ENCODE data around the gene FAM53B.

Gene FAM53B

DNA sequence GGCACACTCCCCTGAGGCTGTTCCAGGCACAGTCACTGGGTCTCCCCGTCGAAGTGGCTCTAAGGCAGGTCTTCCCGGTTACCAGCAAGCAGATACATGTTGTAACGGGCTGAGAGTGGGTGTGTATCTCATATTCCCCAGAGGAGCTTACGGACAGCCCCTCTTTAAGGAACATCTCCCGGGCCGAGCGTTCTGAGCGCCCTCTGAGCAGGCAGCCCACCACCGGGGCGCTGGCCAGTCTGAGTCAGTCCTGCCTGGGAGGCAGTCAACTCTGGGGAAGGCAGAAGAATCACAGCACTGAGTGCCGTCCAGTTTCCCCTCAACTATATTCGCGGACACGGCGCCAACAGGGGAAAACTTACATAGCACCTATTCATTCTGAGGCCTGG lies 165.2 kb downstream of the FAM53B start:
- Histone ChIP-seq H3K18ac (ENCODE audit: low read length) (no peak overlapping the region), H3K9me3 (ENCODE audit: insufficient read depth, low read depth, low read length) (no peaks in the 10 kb centered on the region), H4K12ac (ENCODE audit: low read depth, low read length) (no peak overlapping the region)

DNA sequence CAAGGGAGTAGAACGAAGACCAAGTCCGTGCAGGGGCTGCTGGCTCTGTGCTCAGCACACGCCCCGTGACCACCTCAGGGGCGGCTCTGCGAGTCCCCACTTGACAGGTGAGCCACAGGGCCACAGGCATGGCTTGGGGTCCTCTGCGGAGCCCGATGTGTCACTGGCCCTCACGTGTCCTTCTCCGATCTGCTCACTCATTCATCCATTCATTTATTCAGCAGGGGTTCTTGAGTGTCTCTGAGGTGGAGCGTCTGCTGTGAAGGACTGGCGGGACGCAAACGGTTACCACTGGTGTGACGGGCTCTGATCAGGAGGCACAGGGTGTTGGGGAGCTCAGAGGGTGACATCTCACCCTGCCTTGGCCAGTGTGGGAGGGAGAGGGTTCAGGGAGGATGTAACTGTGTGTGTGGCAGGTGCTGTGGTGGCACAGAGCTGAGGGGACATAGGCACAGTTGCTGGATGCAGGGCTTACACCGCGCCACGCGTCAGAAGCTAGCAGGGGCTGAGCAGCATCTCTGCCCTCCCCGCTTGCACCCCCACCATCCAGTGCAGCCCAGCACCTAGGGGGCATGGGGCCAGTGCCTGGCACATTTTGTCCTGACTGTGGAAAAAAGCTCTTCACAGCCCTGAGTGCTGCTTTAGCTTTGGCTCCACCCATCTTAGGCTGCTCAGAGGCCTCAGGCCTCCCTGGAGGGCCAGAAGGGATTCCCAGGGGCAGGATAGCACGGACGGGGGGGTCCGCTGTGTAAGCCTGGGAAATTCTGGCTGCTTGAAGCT lies 165.8 kb downstream of the FAM53B start:
- H3K4me2 ChIP-seq (ENCODE audit: low read length), result no peak overlapping the region
- H2BK120ac ChIP-seq (ENCODE audit: insufficient read depth, low read length, poor library complexity), result no peak overlapping the region
- H3K79me1 ChIP-seq (ENCODE audit: low read length), result no peaks in the 10 kb centered on the region
- no peak overlapping the region for H3K4ac ChIP-seq (ENCODE audit: low read depth, low read length)
- H4K91ac ChIP-seq (ENCODE audit: low read depth, low read length), result no peak overlapping the region
- H3K14ac ChIP-seq (ENCODE audit: low read length), result no peak overlapping the region
- DNase-seq, result no peak
- whole genome bisulfite sequencing (ENCODE audit: extremely low coverage, insufficient coverage, insufficient read length), result no CpG with 5 or more reads among the region's 23 CpGs
- no peak overlapping the region for H3K27ac ChIP-seq (ENCODE audit: low read depth, low read length)
- H3K79me2 ChIP-seq (ENCODE audit: control insufficient read depth, insufficient read depth, low read length, poor library complexity), result peaks cover 2% of the 10 kb centered on the region
- H3K9me3 ChIP-seq (ENCODE audit: insufficient read depth, low read depth, low read length), result no peaks in the 10 kb centered on the region
- H3K23ac ChIP-seq (ENCODE audit: low read length), result no peak overlapping the region
- H3K9ac ChIP-seq (ENCODE audit: low read length), result no peak overlapping the region
- H2BK12ac ChIP-seq (ENCODE audit: low read length), result no peak overlapping the region
- H2AFZ ChIP-seq (ENCODE audit: insufficient read depth, low read length, poor library complexity), result no peak overlapping the region
- H3K36me3 ChIP-seq (ENCODE audit: control insufficient read depth in 1 of 2, insufficient read depth in 2 of 2, low read length in 2 of 2), result no peaks in the 10 kb centered on the region
- no peak overlapping the region for H4K8ac ChIP-seq (ENCODE audit: low read depth, low read length)
- no peaks in the 10 kb centered on the region for H3K27me3 ChIP-seq (ENCODE audit: insufficient read depth, low read length)
- H4K12ac ChIP-seq (ENCODE audit: low read depth, low read length), result no peak overlapping the region
- H3K4me3 ChIP-seq (ENCODE audit: low read depth, low read length), result no peak overlapping the region
- no peak overlapping the region for H3K18ac ChIP-seq (ENCODE audit: low read length)
- no peak overlapping the region for H2BK5ac ChIP-seq (ENCODE audit: low read depth, low read length, poor library complexity)
- no peak overlapping the region for H2AK5ac ChIP-seq (ENCODE audit: low read length)
- no peaks in the 10 kb centered on the region for H3K4me1 ChIP-seq (ENCODE audit: control insufficient read depth in 1 of 2, insufficient read depth in 2 of 2, low read length in 2 of 2)

More for the DNA sequence above, 165.2 kb downstream of the FAM53B start:
- Histone ChIP-seq H3K14ac (ENCODE audit: low read length) (no peak overlapping the region), H4K91ac (ENCODE audit: low read depth, low read length) (no peak overlapping the region), H3K23ac (ENCODE audit: low read length) (no peak overlapping the region), H3K27me3 (ENCODE audit: insufficient read depth, low read length) (no peaks in the 10 kb centered on the region), H3K4me1 (ENCODE audit: control insufficient read depth in 1 of 2, insufficient read depth in 2 of 2, low read length in 2 of 2) (no peaks in the 10 kb centered on the region), H4K8ac (ENCODE audit: low read depth, low read length) (no peak overlapping the region), H3K27ac (ENCODE audit: low read depth, low read length) (no peak overlapping the region), H3K79me1 (ENCODE audit: low read length) (no peaks in the 10 kb centered on the region), H3K9ac (ENCODE audit: low read length) (no peak overlapping the region), H2AFZ (ENCODE audit: insufficient read depth, low read length, poor library complexity) (no peak overlapping the region), H3K79me2 (ENCODE audit: control insufficient read depth, insufficient read depth, low read length, poor library complexity) (peaks cover 2% of the 10 kb centered on the region), H3K36me3 (ENCODE audit: control insufficient read depth in 1 of 2, insufficient read depth in 2 of 2, low read length in 2 of 2) (no peaks in the 10 kb centered on the region), H2BK5ac (ENCODE audit: low read depth, low read length, poor library complexity) (no peak overlapping the region), H2BK120ac (ENCODE audit: insufficient read depth, low read length, poor library complexity) (no peak overlapping the region), H3K4ac (ENCODE audit: low read depth, low read length) (no peak overlapping the region), H3K4me3 (ENCODE audit: low read depth, low read length) (no peak overlapping the region), H3K4me2 (ENCODE audit: low read length) (no peak overlapping the region), H2BK12ac (ENCODE audit: low read length) (no peak overlapping the region), H2AK5ac (ENCODE audit: low read length) (no peak overlapping the region)
- WGBS (ENCODE audit: extremely low coverage, insufficient coverage, insufficient read length), result no CpG with 5 or more reads among the region's 16 CpGs
- no peak for DNase-seq

DNA sequence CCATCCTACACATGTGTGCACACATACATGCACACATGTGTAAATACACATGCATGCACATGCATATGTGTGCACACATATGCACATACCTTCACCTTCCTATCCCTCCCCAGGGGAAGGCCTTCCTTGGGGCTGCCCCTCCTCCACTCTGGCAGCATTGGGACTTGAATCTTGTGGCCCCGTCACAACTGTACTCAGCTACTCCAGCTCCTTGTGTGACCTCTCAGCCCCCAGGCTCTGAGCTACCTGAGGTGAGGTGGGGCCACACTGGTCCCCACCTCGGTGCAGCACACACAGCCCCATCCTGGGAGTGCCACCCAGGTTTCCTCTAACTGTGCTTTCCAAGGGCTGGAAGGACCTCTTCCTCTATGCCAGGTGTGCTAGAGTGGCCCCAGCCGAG lies 166.5 kb downstream of the FAM53B start:
- Histone ChIP-seq H3K9me3 (ENCODE audit: insufficient read depth, low read depth, low read length) (no peaks in the 10 kb centered on the region), H3K4me3 (ENCODE audit: low read depth, low read length) (no peak overlapping the region), H3K4ac (ENCODE audit: low read depth, low read length) (no peak overlapping the region), H3K27me3 (ENCODE audit: insufficient read depth, low read length) (no peaks in the 10 kb centered on the region), H4K91ac (ENCODE audit: low read depth, low read length) (no peak overlapping the region), H2BK12ac (ENCODE audit: low read length) (no peak overlapping the region), H2BK5ac (ENCODE audit: low read depth, low read length, poor library complexity) (no peak overlapping the region), H2BK120ac (ENCODE audit: insufficient read depth, low read length, poor library complexity) (no peak overlapping the region), H3K4me1 (ENCODE audit: control insufficient read depth in 1 of 2, insufficient read depth in 2 of 2, low read length in 2 of 2) (no peaks in the 10 kb centered on the region), H3K18ac (ENCODE audit: low read length) (no peak overlapping the region), H3K4me2 (ENCODE audit: low read length) (no peak overlapping the region), H3K79me1 (ENCODE audit: low read length) (no peaks in the 10 kb centered on the region), H3K79me2 (ENCODE audit: control insufficient read depth, insufficient read depth, low read length, poor library complexity) (peaks cover 2% of the 10 kb centered on the region), H3K14ac (ENCODE audit: low read length) (no peak overlapping the region), H3K27ac (ENCODE audit: low read depth, low read length) (no peak overlapping the region), H3K9ac (ENCODE audit: low read length) (no peak overlapping the region), H4K8ac (ENCODE audit: low read depth, low read length) (no peak overlapping the region), H3K23ac (ENCODE audit: low read length) (no peak overlapping the region), H2AK5ac (ENCODE audit: low read length) (no peak overlapping the region), H3K36me3 (ENCODE audit: control insufficient read depth in 1 of 2, insufficient read depth in 2 of 2, low read length in 2 of 2) (no peaks in the 10 kb centered on the region), H2AFZ (ENCODE audit: insufficient read depth, low read length, poor library complexity) (no peak overlapping the region), H4K12ac (ENCODE audit: low read depth, low read length) (no peak overlapping the region)
- DNase-seq, result no peak
- WGBS (ENCODE audit: extremely low coverage, insufficient coverage, insufficient read length), result no CpG with 5 or more reads among the region's 3 CpGs

DNA sequence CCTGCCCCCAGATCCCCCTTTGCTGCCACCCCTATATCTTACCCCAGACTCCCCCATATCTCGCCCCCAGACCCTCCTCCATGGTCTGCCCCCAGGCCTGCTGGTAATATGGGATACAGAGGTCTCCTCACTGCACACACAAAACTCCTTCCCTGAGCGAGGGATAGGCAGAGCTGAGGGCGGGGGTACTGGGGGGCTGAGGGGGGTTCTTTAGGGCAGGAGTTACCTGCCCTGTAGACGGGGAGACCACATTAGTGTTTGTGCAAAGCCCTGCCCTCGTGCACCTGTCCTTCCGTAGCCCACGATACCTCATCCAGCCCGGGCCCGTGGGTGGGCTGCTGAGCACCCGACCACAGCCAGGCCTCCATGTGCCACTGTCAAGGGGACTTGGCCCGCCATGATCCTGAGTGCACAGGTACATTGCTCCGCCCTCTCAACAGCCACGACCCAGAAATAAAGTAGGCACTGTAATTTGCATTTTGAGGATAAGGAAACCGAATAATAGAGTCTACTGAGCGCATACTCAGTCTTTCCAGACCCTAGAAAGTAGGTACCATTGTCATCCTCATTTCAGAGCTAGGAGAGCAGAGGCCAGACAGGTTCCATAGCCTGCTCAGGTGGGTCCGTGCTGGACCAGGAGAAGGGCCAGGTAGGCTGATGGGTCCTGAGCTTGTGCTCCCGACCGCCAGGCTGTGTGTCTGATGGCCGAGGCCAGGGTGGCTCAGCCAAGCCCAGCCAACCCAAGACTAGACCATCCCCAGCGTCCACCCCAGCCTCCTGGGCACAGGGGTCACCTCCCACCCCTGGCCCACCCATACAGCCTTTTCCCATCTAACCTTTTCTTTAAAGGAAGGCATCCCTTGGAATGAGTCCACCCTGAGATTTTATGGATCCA lies 167.4 kb downstream of the FAM53B start:
- no peak overlapping the region for H3K18ac ChIP-seq (ENCODE audit: low read length)
- H3K4me1 ChIP-seq (ENCODE audit: control insufficient read depth in 1 of 2, insufficient read depth in 2 of 2, low read length in 2 of 2), result no peaks in the 10 kb centered on the region
- no peak overlapping the region for H2BK120ac ChIP-seq (ENCODE audit: insufficient read depth, low read length, poor library complexity)
- no peak overlapping the region for H3K27ac ChIP-seq (ENCODE audit: low read depth, low read length)
- H3K9me3 ChIP-seq (ENCODE audit: insufficient read depth, low read depth, low read length), result peaks cover 3% of the 10 kb centered on the region
- no peak overlapping the region for H3K4me3 ChIP-seq (ENCODE audit: low read depth, low read length)
- no peak overlapping the region for H3K4me2 ChIP-seq (ENCODE audit: low read length)
- H2AFZ ChIP-seq (ENCODE audit: insufficient read depth, low read length, poor library complexity), result no peak overlapping the region
- WGBS (ENCODE audit: extremely low coverage, insufficient coverage, insufficient read length), result no CpG with 5 or more reads among the region's 20 CpGs
- H3K27me3 ChIP-seq (ENCODE audit: insufficient read depth, low read length), result no peaks in the 10 kb centered on the region
- no peak overlapping the region for H3K4ac ChIP-seq (ENCODE audit: low read depth, low read length)
- H3K79me2 ChIP-seq (ENCODE audit: control insufficient read depth, insufficient read depth, low read length, poor library complexity), result peaks cover 2% of the 10 kb centered on the region
- H3K79me1 ChIP-seq (ENCODE audit: low read length), result no peaks in the 10 kb centered on the region
- no peak overlapping the region for H2BK5ac ChIP-seq (ENCODE audit: low read depth, low read length, poor library complexity)
- H3K23ac ChIP-seq (ENCODE audit: low read length), result no peak overlapping the region
- H4K12ac ChIP-seq (ENCODE audit: low read depth, low read length), result no peak overlapping the region
- no peak overlapping the region for H3K9ac ChIP-seq (ENCODE audit: low read length)
- H4K91ac ChIP-seq (ENCODE audit: low read depth, low read length), result no peak overlapping the region
- no peak overlapping the region for H4K8ac ChIP-seq (ENCODE audit: low read depth, low read length)
- H2AK5ac ChIP-seq (ENCODE audit: low read length), result no peak overlapping the region
- no peak for DNase-seq
- H2BK12ac ChIP-seq (ENCODE audit: low read length), result no peak overlapping the region
- no peak overlapping the region for H3K14ac ChIP-seq (ENCODE audit: low read length)
- no peaks in the 10 kb centered on the region for H3K36me3 ChIP-seq (ENCODE audit: control insufficient read depth in 1 of 2, insufficient read depth in 2 of 2, low read length in 2 of 2)
